HEK293T (cell line): Measurements from ENCODE around the gene GLIPR2.

ENCODE experiments used
- FOXA1 ChIP-seq: fragments of 450-650 bp; IDR thresholded peaks from 2 replicates; pipeline ENCODE4 v1.6.1; 2016; ENCODE audit warnings: mild to moderate bottlenecking
- HDGF ChIP-seq: fragments of 450-650 bp; IDR thresholded peaks from 2 replicates; pipeline ENCODE4 v1.6.1; 2017; ENCODE audit warnings: antibody characterized with exemption, borderline replicate concordance
- NFRKB ChIP-seq: fragments of 450-650 bp; IDR thresholded peaks from 2 replicates; pipeline ENCODE4 v1.6.1; 2016; ENCODE audit warnings: mild to moderate bottlenecking, moderate library complexity

- TF ChIP-seq FOXA1 (no peak), NFRKB (no peak), HDGF (no peak)
These were observed 22.4 kb downstream of the GLIPR2 start for GRCh38 chr9:36158917-36159316.
